HEK293 (cell line): ENCODE results near the gene OBSL1.

Source experiments
- EGR2 ChIP-seq: fragments of 450-650 bp; formaldehyde crosslinking; IDR thresholded peaks from 2 replicates; pipeline ENCODE4 v1.5.1; 2016; ENCODE audit warnings: low read depth, missing biosample characterization, missing genetic modification characterization
- GLIS2 ChIP-seq: fragments of 450-650 bp; formaldehyde crosslinking; IDR thresholded peaks from 2 replicates; pipeline ENCODE4 v1.5.1; 2016; ENCODE audit warnings: missing biosample characterization, missing genetic modification characterization
- ZFP41 ChIP-seq: fragments of 450-650 bp; formaldehyde crosslinking; IDR thresholded peaks from 2 replicates; pipeline ENCODE4 v1.5.1; 2016; ENCODE audit warnings: missing biosample characterization, missing genetic modification characterization, borderline replicate concordance
- ZNF140 ChIP-seq: fragments of 450-650 bp; formaldehyde crosslinking; IDR thresholded peaks from 2 replicates; pipeline ENCODE4 v1.5.1; 2016; ENCODE audit warnings: missing biosample characterization, missing genetic modification characterization
- ZNF223 ChIP-seq: fragments of 450-650 bp; formaldehyde crosslinking; IDR thresholded peaks from 2 replicates; pipeline ENCODE4 v1.5.1; 2016; ENCODE audit warnings: missing biosample characterization, missing genetic modification characterization
- ZNF248 ChIP-seq: fragments of 450-650 bp; formaldehyde crosslinking; IDR thresholded peaks from 2 replicates; pipeline ENCODE4 v1.5.1; 2017; ENCODE audit warnings: missing biosample characterization, missing genetic modification characterization
- ZNF302 ChIP-seq: fragments of 450-650 bp; formaldehyde crosslinking; IDR thresholded peaks from 2 replicates; pipeline ENCODE4 v1.5.1; 2016; ENCODE audit warnings: missing biosample characterization, missing genetic modification characterization, low read depth
- ZNF311 ChIP-seq: fragments of 450-650 bp; formaldehyde crosslinking; IDR thresholded peaks from 2 replicates; pipeline ENCODE4 v1.5.1; 2017; ENCODE audit warnings: missing biosample characterization, missing genetic modification characterization, borderline replicate concordance
- ZNF530 ChIP-seq: fragments of 450-650 bp; formaldehyde crosslinking; IDR thresholded peaks from 2 replicates; pipeline ENCODE4 v1.5.1; 2016; ENCODE audit warnings: low read depth, missing biosample characterization, missing genetic modification characterization
- ZNF549 ChIP-seq: fragments of 450-650 bp; IDR thresholded peaks from 2 replicates; pipeline ENCODE4 v1.5.1; 2018; ENCODE audit warnings: missing biosample characterization, missing genetic modification characterization, mild to moderate bottlenecking, inconsistent platforms, moderate library complexity
- ZNF555 ChIP-seq: fragments of 450-650 bp; formaldehyde crosslinking; conservative IDR thresholded peaks from 2 replicates; pipeline ENCODE4 v1.5.1; 2017; ENCODE audit warnings: missing biosample characterization, mild to moderate bottlenecking, missing genetic modification characterization, inconsistent platforms
- ZNF571 ChIP-seq: fragments of 450-650 bp; formaldehyde crosslinking; IDR thresholded peaks from 2 replicates; pipeline ENCODE4 v1.5.0; 2017; ENCODE audit warnings: missing biosample characterization, missing genetic modification characterization
- ZNF626 ChIP-seq: fragments of 450-650 bp; sonication (Bioruptor Pico); formaldehyde crosslinking; IDR thresholded peaks from 2 replicates; pipeline ENCODE4 v1.5.1; 2018; ENCODE audit warnings: missing biosample characterization, missing genetic modification characterization, inconsistent platforms
- ZNF629 ChIP-seq: fragments of 450-650 bp; formaldehyde crosslinking; IDR thresholded peaks from 2 replicates; pipeline ENCODE4 v1.5.1; 2017; ENCODE audit warnings: missing biosample characterization, missing genetic modification characterization
- ZNF658 ChIP-seq: fragments of 450-650 bp; formaldehyde crosslinking; IDR thresholded peaks from 2 replicates; pipeline ENCODE4; 2016; ENCODE audit warnings: missing biosample characterization, missing genetic modification characterization
- ZNF707 ChIP-seq: fragments of 450-650 bp; formaldehyde crosslinking; IDR thresholded peaks from 2 replicates; pipeline ENCODE4 v1.5.1; 2016; ENCODE audit warnings: missing biosample characterization, missing genetic modification characterization
- ZNF776 ChIP-seq: fragments of 450-650 bp; formaldehyde crosslinking; IDR thresholded peaks from 2 replicates; pipeline ENCODE4 v1.5.0; 2017; ENCODE audit warnings: missing biosample characterization, missing genetic modification characterization, borderline replicate concordance
- ZNF777 ChIP-seq: fragments of 450-650 bp; formaldehyde crosslinking; IDR thresholded peaks from 2 replicates; pipeline ENCODE4 v1.5.1; 2017; ENCODE audit warnings: missing biosample characterization, missing genetic modification characterization, borderline replicate concordance
- TF ChIP-seq, protein P1 (sequence below): fragments of 450-650 bp; formaldehyde crosslinking; IDR thresholded peaks from 2 replicates; pipeline ENCODE4 v1.5.1; 2016; ENCODE audit warnings: missing biosample characterization, missing genetic modification characterization
- TF ChIP-seq, protein P2 (sequence below): fragments of 450-650 bp; formaldehyde crosslinking; IDR thresholded peaks from 2 replicates; pipeline ENCODE4 v1.5.1; 2016; ENCODE audit warnings: missing biosample characterization, missing genetic modification characterization
- TF ChIP-seq, protein P3 (sequence below): fragments of 450-650 bp; formaldehyde crosslinking; IDR thresholded peaks from 2 replicates; pipeline ENCODE4 v1.5.1; 2017; ENCODE audit warnings: missing biosample characterization, missing genetic modification characterization
- TF ChIP-seq, protein P4 (sequence below): fragments of 450-650 bp; formaldehyde crosslinking; IDR thresholded peaks from 2 replicates; pipeline ENCODE4 v1.5.1; 2016; ENCODE audit warnings: missing biosample characterization, missing genetic modification characterization
- TF ChIP-seq, protein P5 (sequence below): sonication (generic); formaldehyde crosslinking; IDR thresholded peaks from 2 replicates; pipeline ENCODE4 v1.8.1; 2022; ENCODE audit warnings: mild to moderate bottlenecking, moderate library complexity, missing genetic modification reagents
- TF ChIP-seq, protein P6 (sequence below): fragments of 450-650 bp; formaldehyde crosslinking; IDR thresholded peaks from 2 replicates; pipeline ENCODE4 v1.5.1; 2017; ENCODE audit warnings: missing biosample characterization, missing genetic modification characterization
- TF ChIP-seq, protein P7 (sequence below): fragments of 450-650 bp; formaldehyde crosslinking; IDR thresholded peaks from 2 replicates; pipeline ENCODE4 v1.5.1; 2016; ENCODE audit warnings: missing biosample characterization, missing genetic modification characterization, low read depth
- TF ChIP-seq, protein P8 (sequence below): fragments of 450-650 bp; formaldehyde crosslinking; IDR thresholded peaks from 2 replicates; pipeline ENCODE4 v1.5.1; 2016; ENCODE audit warnings: missing biosample characterization, missing genetic modification characterization

OBSL1 gene

DNA sequence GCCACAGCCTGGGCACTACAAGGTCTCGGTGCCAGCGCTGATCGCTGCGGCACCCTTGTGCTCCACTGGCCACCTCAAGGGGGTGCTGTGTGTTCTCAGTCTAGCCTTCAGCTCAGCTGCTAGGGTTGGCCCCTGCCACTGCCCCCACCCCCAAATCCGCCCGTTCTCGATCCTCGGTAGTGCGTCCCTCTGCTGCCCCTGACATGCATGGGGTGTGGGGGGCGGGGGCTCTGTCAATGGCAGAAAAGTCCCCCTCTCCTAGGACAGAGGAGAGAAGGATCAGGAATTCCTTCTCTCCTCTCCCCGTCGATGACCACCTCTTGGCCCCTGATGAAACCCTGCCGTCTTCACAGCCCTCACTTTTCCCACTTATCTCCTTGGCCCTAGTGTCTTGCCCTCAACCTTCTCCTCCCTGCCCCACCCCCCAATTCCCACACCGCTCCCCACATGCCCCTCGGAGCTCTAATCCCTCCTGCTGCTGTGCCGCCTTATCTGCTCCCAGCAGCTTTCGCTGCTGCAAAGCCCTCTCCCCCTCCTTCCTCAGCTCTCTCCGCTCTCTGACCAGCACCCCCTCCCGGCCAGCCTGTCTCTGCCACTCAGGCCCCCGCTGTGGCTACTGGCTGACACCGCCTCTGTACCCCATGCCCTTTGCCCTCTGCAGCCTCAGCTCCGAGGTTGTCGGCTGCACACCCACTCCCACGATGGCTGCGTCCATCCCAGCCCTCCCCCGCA, 61.4 kb downstream of the OBSL1 start (continued):
- TF ChIP-seq, protein P1, sequence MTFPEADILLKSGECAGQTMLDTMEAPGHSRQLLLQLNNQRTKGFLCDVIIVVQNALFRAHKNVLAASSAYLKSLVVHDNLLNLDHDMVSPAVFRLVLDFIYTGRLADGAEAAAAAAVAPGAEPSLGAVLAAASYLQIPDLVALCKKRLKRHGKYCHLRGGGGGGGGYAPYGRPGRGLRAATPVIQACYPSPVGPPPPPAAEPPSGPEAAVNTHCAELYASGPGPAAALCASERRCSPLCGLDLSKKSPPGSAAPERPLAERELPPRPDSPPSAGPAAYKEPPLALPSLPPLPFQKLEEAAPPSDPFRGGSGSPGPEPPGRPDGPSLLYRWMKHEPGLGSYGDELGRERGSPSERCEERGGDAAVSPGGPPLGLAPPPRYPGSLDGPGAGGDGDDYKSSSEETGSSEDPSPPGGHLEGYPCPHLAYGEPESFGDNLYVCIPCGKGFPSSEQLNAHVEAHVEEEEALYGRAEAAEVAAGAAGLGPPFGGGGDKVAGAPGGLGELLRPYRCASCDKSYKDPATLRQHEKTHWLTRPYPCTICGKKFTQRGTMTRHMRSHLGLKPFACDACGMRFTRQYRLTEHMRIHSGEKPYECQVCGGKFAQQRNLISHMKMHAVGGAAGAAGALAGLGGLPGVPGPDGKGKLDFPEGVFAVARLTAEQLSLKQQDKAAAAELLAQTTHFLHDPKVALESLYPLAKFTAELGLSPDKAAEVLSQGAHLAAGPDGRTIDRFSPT: peak; percentile 67; the same call in 1 of the 2 replicates
- TF ChIP-seq ZNF626 (tag by site-specific recombination) (no peak), ZNF140 (no peak), ZNF549 (no peak), ZNF776 (tag by site-specific recombination) (no peak), ZNF311 (tag by site-specific recombination) (no peak), ZNF555 (tag by site-specific recombination) (no peak), ZNF223 (no peak), ZFP41 (tag by site-specific recombination) (no peak), ZNF777 (0 out of 2 replicates have a peak, but pooled peaks have one; percentile 50), ZNF530 (tag by site-specific recombination) (no peak), GLIS2 (tag by site-specific recombination) (peak; percentile 72), ZNF571 (tag by site-specific recombination) (no peak), ZNF248 (tag by site-specific recombination) (no peak), EGR2 (tag by site-specific recombination) (peak; percentile 36; the same call in 1 of the 2 replicates), ZNF658 (tag by site-specific recombination) (no peak), ZNF629 (no peak), ZNF302 (no peak), ZNF707 (no peak)
- TF ChIP-seq, protein P2, sequence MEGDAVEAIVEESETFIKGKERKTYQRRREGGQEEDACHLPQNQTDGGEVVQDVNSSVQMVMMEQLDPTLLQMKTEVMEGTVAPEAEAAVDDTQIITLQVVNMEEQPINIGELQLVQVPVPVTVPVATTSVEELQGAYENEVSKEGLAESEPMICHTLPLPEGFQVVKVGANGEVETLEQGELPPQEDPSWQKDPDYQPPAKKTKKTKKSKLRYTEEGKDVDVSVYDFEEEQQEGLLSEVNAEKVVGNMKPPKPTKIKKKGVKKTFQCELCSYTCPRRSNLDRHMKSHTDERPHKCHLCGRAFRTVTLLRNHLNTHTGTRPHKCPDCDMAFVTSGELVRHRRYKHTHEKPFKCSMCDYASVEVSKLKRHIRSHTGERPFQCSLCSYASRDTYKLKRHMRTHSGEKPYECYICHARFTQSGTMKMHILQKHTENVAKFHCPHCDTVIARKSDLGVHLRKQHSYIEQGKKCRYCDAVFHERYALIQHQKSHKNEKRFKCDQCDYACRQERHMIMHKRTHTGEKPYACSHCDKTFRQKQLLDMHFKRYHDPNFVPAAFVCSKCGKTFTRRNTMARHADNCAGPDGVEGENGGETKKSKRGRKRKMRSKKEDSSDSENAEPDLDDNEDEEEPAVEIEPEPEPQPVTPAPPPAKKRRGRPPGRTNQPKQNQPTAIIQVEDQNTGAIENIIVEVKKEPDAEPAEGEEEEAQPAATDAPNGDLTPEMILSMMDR (tag by site-specific recombination): peak; percentile 87
- TF ChIP-seq, protein P3, sequence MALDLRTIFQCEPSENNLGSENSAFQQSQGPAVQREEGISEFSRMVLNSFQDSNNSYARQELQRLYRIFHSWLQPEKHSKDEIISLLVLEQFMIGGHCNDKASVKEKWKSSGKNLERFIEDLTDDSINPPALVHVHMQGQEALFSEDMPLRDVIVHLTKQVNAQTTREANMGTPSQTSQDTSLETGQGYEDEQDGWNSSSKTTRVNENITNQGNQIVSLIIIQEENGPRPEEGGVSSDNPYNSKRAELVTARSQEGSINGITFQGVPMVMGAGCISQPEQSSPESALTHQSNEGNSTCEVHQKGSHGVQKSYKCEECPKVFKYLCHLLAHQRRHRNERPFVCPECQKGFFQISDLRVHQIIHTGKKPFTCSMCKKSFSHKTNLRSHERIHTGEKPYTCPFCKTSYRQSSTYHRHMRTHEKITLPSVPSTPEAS (tag by site-specific recombination): no peak
- TF ChIP-seq, protein P4, sequence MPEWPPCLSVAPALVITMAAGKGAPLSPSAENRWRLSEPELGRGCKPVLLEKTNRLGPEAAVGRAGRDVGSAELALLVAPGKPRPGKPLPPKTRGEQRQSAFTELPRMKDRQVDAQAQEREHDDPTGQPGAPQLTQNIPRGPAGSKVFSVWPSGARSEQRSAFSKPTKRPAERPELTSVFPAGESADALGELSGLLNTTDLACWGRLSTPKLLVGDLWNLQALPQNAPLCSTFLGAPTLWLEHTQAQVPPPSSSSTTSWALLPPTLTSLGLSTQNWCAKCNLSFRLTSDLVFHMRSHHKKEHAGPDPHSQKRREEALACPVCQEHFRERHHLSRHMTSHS (tag by site-specific recombination): no peak
- TF ChIP-seq, protein P5, sequence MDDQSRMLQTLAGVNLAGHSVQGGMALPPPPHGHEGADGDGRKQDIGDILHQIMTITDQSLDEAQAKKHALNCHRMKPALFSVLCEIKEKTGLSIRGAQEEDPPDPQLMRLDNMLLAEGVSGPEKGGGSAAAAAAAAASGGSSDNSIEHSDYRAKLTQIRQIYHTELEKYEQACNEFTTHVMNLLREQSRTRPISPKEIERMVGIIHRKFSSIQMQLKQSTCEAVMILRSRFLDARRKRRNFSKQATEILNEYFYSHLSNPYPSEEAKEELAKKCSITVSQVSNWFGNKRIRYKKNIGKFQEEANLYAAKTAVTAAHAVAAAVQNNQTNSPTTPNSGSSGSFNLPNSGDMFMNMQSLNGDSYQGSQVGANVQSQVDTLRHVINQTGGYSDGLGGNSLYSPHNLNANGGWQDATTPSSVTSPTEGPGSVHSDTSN: no peak
- TF ChIP-seq, protein P6, sequence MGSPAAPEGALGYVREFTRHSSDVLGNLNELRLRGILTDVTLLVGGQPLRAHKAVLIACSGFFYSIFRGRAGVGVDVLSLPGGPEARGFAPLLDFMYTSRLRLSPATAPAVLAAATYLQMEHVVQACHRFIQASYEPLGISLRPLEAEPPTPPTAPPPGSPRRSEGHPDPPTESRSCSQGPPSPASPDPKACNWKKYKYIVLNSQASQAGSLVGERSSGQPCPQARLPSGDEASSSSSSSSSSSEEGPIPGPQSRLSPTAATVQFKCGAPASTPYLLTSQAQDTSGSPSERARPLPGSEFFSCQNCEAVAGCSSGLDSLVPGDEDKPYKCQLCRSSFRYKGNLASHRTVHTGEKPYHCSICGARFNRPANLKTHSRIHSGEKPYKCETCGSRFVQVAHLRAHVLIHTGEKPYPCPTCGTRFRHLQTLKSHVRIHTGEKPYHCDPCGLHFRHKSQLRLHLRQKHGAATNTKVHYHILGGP (tag by site-specific recombination): no peak
- TF ChIP-seq, protein P7, sequence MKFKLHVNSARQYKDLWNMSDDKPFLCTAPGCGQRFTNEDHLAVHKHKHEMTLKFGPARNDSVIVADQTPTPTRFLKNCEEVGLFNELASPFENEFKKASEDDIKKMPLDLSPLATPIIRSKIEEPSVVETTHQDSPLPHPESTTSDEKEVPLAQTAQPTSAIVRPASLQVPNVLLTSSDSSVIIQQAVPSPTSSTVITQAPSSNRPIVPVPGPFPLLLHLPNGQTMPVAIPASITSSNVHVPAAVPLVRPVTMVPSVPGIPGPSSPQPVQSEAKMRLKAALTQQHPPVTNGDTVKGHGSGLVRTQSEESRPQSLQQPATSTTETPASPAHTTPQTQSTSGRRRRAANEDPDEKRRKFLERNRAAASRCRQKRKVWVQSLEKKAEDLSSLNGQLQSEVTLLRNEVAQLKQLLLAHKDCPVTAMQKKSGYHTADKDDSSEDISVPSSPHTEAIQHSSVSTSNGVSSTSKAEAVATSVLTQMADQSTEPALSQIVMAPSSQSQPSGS (tag by site-specific recombination): no peak
- TF ChIP-seq, protein P8, sequence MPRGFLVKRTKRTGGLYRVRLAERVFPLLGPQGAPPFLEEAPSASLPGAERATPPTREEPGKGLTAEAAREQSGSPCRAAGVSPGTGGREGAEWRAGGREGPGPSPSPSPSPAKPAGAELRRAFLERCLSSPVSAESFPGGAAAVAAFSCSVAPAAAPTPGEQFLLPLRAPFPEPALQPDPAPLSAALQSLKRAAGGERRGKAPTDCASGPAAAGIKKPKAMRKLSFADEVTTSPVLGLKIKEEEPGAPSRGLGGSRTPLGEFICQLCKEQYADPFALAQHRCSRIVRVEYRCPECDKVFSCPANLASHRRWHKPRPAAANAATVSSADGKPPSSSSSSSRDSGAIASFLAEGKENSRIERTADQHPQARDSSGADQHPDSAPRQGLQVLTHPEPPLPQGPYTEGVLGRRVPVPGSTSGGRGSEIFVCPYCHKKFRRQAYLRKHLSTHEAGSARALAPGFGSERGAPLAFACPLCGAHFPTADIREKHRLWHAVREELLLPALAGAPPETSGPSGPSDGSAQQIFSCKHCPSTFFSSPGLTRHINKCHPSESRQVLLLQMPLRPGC (tag by site-specific recombination): no peak
